OCI-LY1 (cell line): ENCODE measurements around the gene BCLAF3.
A peak's percentile ranks its signal among the peaks of the same experiment; 100 is the strongest.

ENCODE experiments used
- H2AFZ ChIP-seq: fragments of 200-600 bp; sonication (generic), shearing (Covaris generic); 2 replicates; pipeline ENCODE4 v1.6.0; 2014; ENCODE audit warnings: antibody characterized with exemption, mild to moderate bottlenecking, low read length
- H3F3A ChIP-seq: fragments of 200-600 bp; sonication (generic), shearing (Covaris generic); 2 replicates; pipeline ENCODE4 v1.6.0; 2014; ENCODE audit warnings: mild to moderate bottlenecking, antibody characterized with exemption, low read length, moderate library complexity; ENCODE audit not compliant: insufficient read depth
- H3K27ac ChIP-seq: fragments of 200-600 bp; sonication (generic); 2 replicates; pipeline ENCODE4 v1.5.1; 2014; ENCODE audit warnings: low read length, mixed run types, mild to moderate bottlenecking, low read depth; ENCODE audit not compliant: poor library complexity, severe bottlenecking
- H3K27me3 ChIP-seq: fragments of 200-600 bp; sonication (generic); 2 replicates; pipeline ENCODE4 v1.6.0; 2014; ENCODE audit warnings: antibody characterized with exemption, mild to moderate bottlenecking, low read length, moderate library complexity; ENCODE audit not compliant: insufficient read depth
- H3K36me3 ChIP-seq: fragments of 200-600 bp; sonication (generic); 2 replicates; pipeline ENCODE4 v1.6.1; 2014; ENCODE audit warnings: mild to moderate bottlenecking, antibody characterized with exemption, low read length, moderate library complexity, mixed read lengths; ENCODE audit not compliant: insufficient read depth
- H3K4me1 ChIP-seq: fragments of 200-600 bp; sonication (generic); 2 replicates; pipeline ENCODE4 v1.5.1; 2014; ENCODE audit warnings: mild to moderate bottlenecking, low read length, moderate library complexity; ENCODE audit not compliant: insufficient read depth, severe bottlenecking
- H3K4me2 ChIP-seq: fragments of 200-600 bp; sonication (generic), shearing (Covaris generic); 2 replicates; pipeline ENCODE4 v1.6.1; 2014; ENCODE audit warnings: low read length
- H3K4me3 ChIP-seq: fragments of 200-600 bp; sonication (generic); 2 replicates; pipeline ENCODE4 v1.5.1; 2014; ENCODE audit warnings: low read length, low read depth, mild to moderate bottlenecking, mixed read lengths; ENCODE audit not compliant: poor library complexity, severe bottlenecking
- H3K79me2 ChIP-seq: fragments of 200-600 bp; shearing (Covaris generic); 2 replicates; pipeline ENCODE4 v1.6.1; 2016; ENCODE audit warnings: mixed run types, low read length, mixed read lengths; ENCODE audit not compliant: insufficient read depth
- H3K9ac ChIP-seq: fragments of 200-600 bp; sonication (generic), shearing (Covaris generic); 2 replicates; pipeline ENCODE4 v1.6.1; 2014; ENCODE audit warnings: mild to moderate bottlenecking, low read length, mixed read lengths
- H3K9me2 ChIP-seq: fragments of 200-600 bp; sonication (generic), shearing (Covaris generic); 2 replicates; pipeline ENCODE4 v1.6.1; 2014; ENCODE audit warnings: low read depth, mild to moderate bottlenecking, low read length, mixed read lengths
- H3K9me3 ChIP-seq: fragments of 200-600 bp; shearing (Covaris generic); 2 replicates; pipeline ENCODE4 v1.6.1; 2014; ENCODE audit warnings: low read length, mixed read lengths
- H4K20me1 ChIP-seq: fragments of 200-600 bp; sonication (generic), shearing (Covaris generic); 2 replicates; pipeline ENCODE4 v1.6.0; 2016; ENCODE audit warnings: mild to moderate bottlenecking, low read length; ENCODE audit not compliant: insufficient read depth
- CTCF ChIP-seq: fragments of 200-600 bp; sonication (generic), shearing (Covaris generic); IDR thresholded peaks from 2 replicates; pipeline ENCODE4 v1.5.1; 2017; ENCODE audit warnings: mild to moderate bottlenecking, antibody characterized with exemption, low read length, moderate library complexity, mixed read lengths
- EZH2 ChIP-seq: fragments of 200-600 bp; sonication (generic), shearing (Covaris generic); IDR thresholded peaks from 2 replicates; pipeline ENCODE4 v1.8.0; 2017; ENCODE audit warnings: borderline replicate concordance, mixed run types, mild to moderate bottlenecking, antibody characterized with exemption, low read length, moderate library complexity, mixed read lengths

The BCLAF3 gene

GRCh38 chrX:20007962-20008622, 17.2 kb upstream of the BCLAF3 start:
- Histone ChIP-seq H3K79me2 (no peaks in the 10 kb centered on the region), H3K4me3 (no peak overlapping the region), H3K4me2 (peak overlapping the region; percentile 40; the same call in 1 of the 2 replicates), H3K9me2 (no peaks in the 10 kb centered on the region), H2AFZ (0 out of 2 replicates have a peak overlapping the region, but pooled peaks have one; percentile 19), H4K20me1 (no peaks in the 10 kb centered on the region), H3K27ac (peak overlapping the region; percentile 23), H3K4me1 (peaks cover 19% of the 10 kb centered on the region), H3K9ac (no peak overlapping the region), H3K36me3 (no peaks in the 10 kb centered on the region), H3F3A (no peaks in the 10 kb centered on the region), H3K9me3 (no peaks in the 10 kb centered on the region), H3K27me3 (no peaks in the 10 kb centered on the region)
- TF ChIP-seq EZH2 (no peak), CTCF (no peak)

- no peaks in the 10 kb centered on the region for H3K27me3 ChIP-seq
- H3K36me3 ChIP-seq, result no peaks in the 10 kb centered on the region
- peaks cover 19% of the 10 kb centered on the region for H3K4me1 ChIP-seq
- H3K4me3 ChIP-seq, result no peak overlapping the region
- TF ChIP-seq CTCF, result no peak
- TF ChIP-seq EZH2, result no peak
- no peaks in the 10 kb centered on the region for H3K9me3 ChIP-seq
- no peak overlapping the region for H3K27ac ChIP-seq
- H4K20me1 ChIP-seq, result no peaks in the 10 kb centered on the region
- no peak overlapping the region for H3K4me2 ChIP-seq
- no peaks in the 10 kb centered on the region for H3F3A ChIP-seq
- H3K9ac ChIP-seq, result no peak overlapping the region
- no peak overlapping the region for H2AFZ ChIP-seq
- no peaks in the 10 kb centered on the region for H3K79me2 ChIP-seq
- H3K9me2 ChIP-seq, result no peaks in the 10 kb centered on the region
Measured at GRCh38 chrX:20005883-20006282, 15.0 kb upstream of the BCLAF3 start.

GRCh38 chrX:20001588-20001987, 10.7 kb upstream of the BCLAF3 start:
- Histone ChIP-seq H3K9me3 (no peaks in the 10 kb centered on the region), H3K27ac (no peak overlapping the region), H3K27me3 (no peaks in the 10 kb centered on the region), H3K9ac (no peak overlapping the region), H3K9me2 (no peaks in the 10 kb centered on the region), H3K36me3 (no peaks in the 10 kb centered on the region), H3K4me2 (no peak overlapping the region), H3K79me2 (no peaks in the 10 kb centered on the region), H2AFZ (no peak overlapping the region), H3K4me1 (no peaks in the 10 kb centered on the region), H4K20me1 (no peaks in the 10 kb centered on the region), H3K4me3 (no peak overlapping the region), H3F3A (no peaks in the 10 kb centered on the region)
- TF ChIP-seq EZH2 (no peak), CTCF (no peak)
